Naive thymus-derived CD8-positive, alpha-beta T cell (primary cell): ENCODE data around the gene TMEM208. TPM values are rescaled to one million over a fixed set of nuclear protein-coding genes. Genes with fewer than 3 reads are reported as not detected.
A peak's percentile ranks its signal among the peaks of the same experiment; 100 is the strongest.

Experiments
- microRNA-seq: library from miRNA; unstranded; fragments of <30 nt; microRNA quantifications from one replicate; pipeline ENCODE4 v1.2.0, GENCODE V29; 2022; ENCODE audit warnings: borderline microRNAs expressed
- polyA plus RNA-seq, 3 donors: library from polyadenylated mRNA; unstranded; fragments of 300-500 nt; fragmentation: Illumina TruSeq; gene quantifications; one replicate each; pipeline ENCODE4 v1.2.3, GENCODE V29; 2021
- total RNA-seq, 8 experiments: library from RNA in 2 of 8; stranded (reverse) in 2 of 8; gene quantifications; one replicate each; pipeline ENCODE4 v1.2.3 and lab custom pipeline; 2021 to 2026

TMEM208 gene
- total and polyA plus RNA-seq, 5 experiments from 2014 or later, result 40.0 to 88.4 (median 65.3) TPM

Small RNAs within 50 kb of the gene (microRNA-seq; reads per million reads assigned to microRNA genes)
- gene MIR328, result 136 reads per million, percentile 68 among the genes with 10 or more reads in this experiment

Other genes with a start within 250 kb of the TMEM208 start
- gene CES4A, start 238.5 kb upstream of the TMEM208 start, total RNA-seq, result 10 to 100 TPM; 10.0 to 13.7 TPM
- 1 to 10 TPM in 2 of 3 donors, under 1 TPM in 1; 0.83 to 2.4 (median 1.5) TPM for gene CES4A, start 238.5 kb upstream of the TMEM208 start, polyA plus RNA-seq
- gene CBFB, start 198.0 kb upstream of the TMEM208 start, total RNA-seq, result 10 to 100 TPM; 91.4 to 95.0 TPM
- gene CBFB, start 198.0 kb upstream of the TMEM208 start, polyA plus RNA-seq, result 10 to 100 TPM; 61.2 to 79.8 (median 73.5) TPM
- gene PHAF1, start 117.2 kb upstream of the TMEM208 start, total RNA-seq, result 10 to 100 TPM; 21.4 to 23.3 TPM
- 10 to 100 TPM in 1 of 3 donors, 1 to 10 TPM in 2; 6.9 to 10.9 (median 6.9) TPM for gene PHAF1, start 117.2 kb upstream of the TMEM208 start, polyA plus RNA-seq
- gene B3GNT9, start 76.1 kb upstream of the TMEM208 start, total RNA-seq, result 1 to 10 TPM; 1.5 to 1.8 TPM
- 1 to 10 TPM in 1 of 3 donors, under 1 TPM in 2; 0.19 to 1.1 (median 0.28) TPM for gene B3GNT9, start 76.1 kb upstream of the TMEM208 start, polyA plus RNA-seq
- gene TRADD, start 67.2 kb upstream of the TMEM208 start, total RNA-seq, result 10 to 100 TPM; 41.0 to 43.4 TPM
- gene TRADD, start 67.2 kb upstream of the TMEM208 start, polyA plus RNA-seq, result 10 to 100 TPM; 44.9 to 49.1 (median 48.2) TPM
- gene FBXL8, start 67.2 kb upstream of the TMEM208 start, total RNA-seq, result 10 to 100 TPM in 1 of 2 experiments, 1 to 10 TPM in 1; 9.0 to 10.9 TPM
- gene FBXL8, start 67.2 kb upstream of the TMEM208 start, polyA plus RNA-seq, result 1 to 10 TPM; 1.8 to 2.8 (median 2.5) TPM
- gene HSF4, start 62.4 kb upstream of the TMEM208 start, total RNA-seq, result 10 to 100 TPM in 1 of 2 experiments, 1 to 10 TPM in 1; 9.7 to 14.8 TPM
- gene HSF4, start 62.4 kb upstream of the TMEM208 start, polyA plus RNA-seq, result not detected
- gene NOL3, start 56.6 kb upstream of the TMEM208 start, total RNA-seq, result 1 to 10 TPM in 1 of 2 experiments, under 1 TPM in 1; 0.70 to 1.6 TPM
- not detected for gene NOL3, start 56.6 kb upstream of the TMEM208 start, polyA plus RNA-seq
- 1 to 10 TPM; 4.2 to 7.5 TPM for gene MATCAP1, start 43.2 kb upstream of the TMEM208 start, total RNA-seq
- under 1 TPM; 0.28 to 0.98 (median 0.75) TPM for gene MATCAP1, start 43.2 kb upstream of the TMEM208 start, polyA plus RNA-seq
- gene EXOC3L1, start 37.0 kb upstream of the TMEM208 start, total RNA-seq, result not detected
- under 1 TPM; 0.20 to 0.32 (median 0.31) TPM for gene EXOC3L1, start 37.0 kb upstream of the TMEM208 start, polyA plus RNA-seq
- 10 to 100 TPM; 86.3 to 87.1 TPM for gene E2F4, start 35.0 kb upstream of the TMEM208 start, total RNA-seq
- 10 to 100 TPM; 40.7 to 67.8 (median 63.4) TPM for gene E2F4, start 35.0 kb upstream of the TMEM208 start, polyA plus RNA-seq
- gene ELMO3, start 28.0 kb upstream of the TMEM208 start, total RNA-seq, result 1 to 10 TPM; 5.0 to 5.6 TPM
- gene ELMO3, start 28.0 kb upstream of the TMEM208 start, polyA plus RNA-seq, result not detected
- gene FHOD1, start 20.4 kb downstream of the TMEM208 start, total RNA-seq, result 10 to 100 TPM; 34.5 to 47.3 TPM
- gene FHOD1, start 20.4 kb downstream of the TMEM208 start, polyA plus RNA-seq, result 1 to 10 TPM; 1.6 to 3.0 (median 2.3) TPM
- gene SLC9A5, start 21.8 kb downstream of the TMEM208 start, total RNA-seq, result 1 to 10 TPM; 1.6 to 2.7 TPM
- under 1 TPM; 0.04 to 0.20 (median 0.19) TPM for gene SLC9A5, start 21.8 kb downstream of the TMEM208 start, polyA plus RNA-seq
- 10 to 100 TPM; 39.1 to 41.0 TPM for gene PLEKHG4, start 52.4 kb downstream of the TMEM208 start, total RNA-seq
- gene PLEKHG4, start 52.4 kb downstream of the TMEM208 start, polyA plus RNA-seq, result 10 to 100 TPM in 1 of 3 donors, 1 to 10 TPM in 2; 7.9 to 11.7 (median 8.3) TPM
- not detected for gene KCTD19, start 99.6 kb downstream of the TMEM208 start, total RNA-seq
- under 1 TPM in 1 of 3 donors, not detected in 2; 0.03 TPM for gene KCTD19, start 99.6 kb downstream of the TMEM208 start, polyA plus RNA-seq
- under 1 TPM in 1 of 2 experiments, not detected in 1; 0.49 TPM for gene LRRC36, start 99.7 kb downstream of the TMEM208 start, total RNA-seq
- gene LRRC36, start 99.7 kb downstream of the TMEM208 start, polyA plus RNA-seq, result not detected
- gene TPPP3, start 166.4 kb downstream of the TMEM208 start, total RNA-seq, result not detected
- not detected for gene TPPP3, start 166.4 kb downstream of the TMEM208 start, polyA plus RNA-seq
- gene ZDHHC1, start 189.3 kb downstream of the TMEM208 start, total RNA-seq, result under 1 TPM in 1 of 2 experiments, not detected in 1; 0.52 TPM
- under 1 TPM; 0.18 to 0.28 (median 0.27) TPM for gene ZDHHC1, start 189.3 kb downstream of the TMEM208 start, polyA plus RNA-seq
- gene HSD11B2, start 204.0 kb downstream of the TMEM208 start, total RNA-seq, result not detected
- not detected for gene HSD11B2, start 204.0 kb downstream of the TMEM208 start, polyA plus RNA-seq